ENCODE data around the gene ZNF236.

- TF ChIP-seq CTCF (IDR thresholded peaks at IDR 0.05) = no peak
- no peak for TF ChIP-seq EZH2 (IDR thresholded peaks at IDR 0.05)
- TF ChIP-seq EZH2phosphoT487 (IDR thresholded peaks at IDR 0.05) = no peak
These were observed 180.1 kb downstream of the ZNF236 start for GRCh38 chr18:77002496-77002895.

All from neural progenitor cell (in vitro differentiated cells).